Right atrium auricular region (tissue), 2 donors: ENCODE measurements around the gene SLTM. TPM values are rescaled to one million over a fixed set of nuclear protein-coding genes. Genes with fewer than 3 reads are reported as not detected.
A peak's percentile ranks its signal among the peaks of the same experiment; 100 is the strongest.
"Not testable (repeated sequence)": the region's sequence is repeated elsewhere in the genome, so short reads cannot be mapped to it uniquely, and the experiment has no call there.

Source experiments
- DNase-seq: peaks from one replicate; pipeline ENCODE4 v3.0.0-alpha.2; 2019; ENCODE audit warnings: low spot score
- H3K27ac ChIP-seq, 2 donors: fragments of 200-600 bp; sonication (generic); 1 replicate in 1 of 2; 2 replicates in 1 of 2; pipeline ENCODE4 v1.5.1; 2016 to 2019
- H3K27me3 ChIP-seq, 2 donors: fragments of 200-600 bp; sonication (generic); one replicate each; pipeline versions ENCODE4 v1.5.1 to v1.6.0; 2017 to 2019
- H3K36me3 ChIP-seq: fragments of 200-600 bp; sonication (generic); one replicate; pipeline ENCODE4 v1.5.1; 2016
- H3K4me1 ChIP-seq, 2 donors: fragments of 200-600 bp; sonication (generic); one replicate each; pipeline versions ENCODE4 v1.5.1 to v1.6.0; 2017 to 2019
- H3K4me3 ChIP-seq, 2 donors: fragments of 200-600 bp; sonication (generic); 1 replicate in 1 of 2; 2 replicates in 1 of 2; pipeline ENCODE4 v1.5.1; 2017 to 2019; ENCODE audit warnings: mild to moderate bottlenecking in 1 of 2, moderate library complexity in 1 of 2
- H3K9me3 ChIP-seq, 2 donors: fragments of 200-600 bp; sonication (generic); one replicate each; pipeline ENCODE4 v1.5.1; 2019
- CTCF ChIP-seq, 2 donors: fragments of 200-600 bp; sonication (generic); IDR thresholded peaks; one replicate each; pipeline ENCODE4 v1.5.1; 2019; ENCODE audit warnings: antibody characterized with exemption in 2 of 2
- total RNA-seq, 2 donors: library from RNA; depleted of rRNA; stranded (reverse); fragments of >200 nt; gene quantifications; one replicate each; pipeline ENCODE4 v1.1.0, GENCODE V29; 2016

The SLTM gene
- total RNA-seq, 2 donors from 2014 or later, result 39.9 to 62.3 TPM

- H3K9me3 ChIP-seq, result no peaks in the 10 kb centered on the region
- H3K4me1 ChIP-seq, result peaks cover 0 to 14% of the 10 kb centered on the region in 2 donors
- no peak overlapping the region for H3K4me3 ChIP-seq
- H3K27ac ChIP-seq, result peak overlapping the region; percentile 21 to 52
- H3K27me3 ChIP-seq, result no peaks in the 10 kb centered on the region
- DNase-seq, result no peak
- peaks cover 33% of the 10 kb centered on the region for H3K36me3 ChIP-seq
- TF ChIP-seq CTCF (IDR thresholded peaks at IDR 0.05), result no peak
Observed at GRCh38 chr15:58924327-58924726, 9.2 kb downstream of the SLTM start.

- DNase-seq, result no peak
- Histone ChIP-seq H3K4me3 (no peak overlapping the region), H3K27me3 (no peaks in the 10 kb centered on the region), H3K27ac (peak overlapping the region; percentile 21 to 52), H3K4me1 (peaks cover 0 to 17% of the 10 kb centered on the region in 2 donors), H3K36me3 (peaks cover 28% of the 10 kb centered on the region), H3K9me3 (no peaks in the 10 kb centered on the region)
- TF ChIP-seq CTCF (IDR thresholded peaks at IDR 0.05), result no peak
Observed at GRCh38 chr15:58923696-58924300, 9.7 kb downstream of the SLTM start.

GRCh38 chr15:58923284-58923683 is 10.2 kb downstream of the SLTM start:
- Histone ChIP-seq H3K4me1 (peaks cover 0 to 23% of the 10 kb centered on the region in 2 donors), H3K9me3 (no peaks in the 10 kb centered on the region), H3K27ac (peak overlapping the region; percentile 21 to 52), H3K36me3 (peaks cover 22% of the 10 kb centered on the region), H3K27me3 (no peaks in the 10 kb centered on the region), H3K4me3 (no peak overlapping the region)
- DNase-seq, result no peak
- TF ChIP-seq CTCF (IDR thresholded peaks at IDR 0.05), result no peak

DNA sequence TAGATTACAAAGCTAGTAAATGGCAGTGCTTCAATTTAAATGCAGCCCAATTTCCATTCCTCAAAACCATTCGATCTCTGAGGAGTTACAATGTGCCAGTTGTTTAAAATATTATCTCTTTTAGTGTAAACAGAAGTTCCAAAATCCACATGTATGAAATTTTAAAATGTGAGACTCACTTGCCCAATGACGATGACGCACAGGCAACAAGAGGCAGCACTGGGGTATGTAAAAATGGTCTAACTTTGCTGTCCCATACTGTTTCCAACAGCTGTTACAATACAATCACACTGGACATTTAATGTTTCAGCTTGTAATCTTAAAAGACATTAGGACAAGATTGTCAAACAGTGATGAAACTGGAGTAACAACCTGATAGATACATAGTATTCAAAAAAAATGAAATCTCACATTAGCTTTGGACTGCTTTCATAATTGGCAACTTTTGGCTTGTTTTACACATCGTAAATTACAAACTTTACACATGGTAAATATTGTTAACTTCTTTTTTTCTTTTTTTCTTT is 12.2 kb downstream of the SLTM start:
- no peak for DNase-seq
- no peak for TF ChIP-seq CTCF (IDR thresholded peaks at IDR 0.05)
- Histone ChIP-seq H3K27ac (no peak overlapping the region), H3K4me3 (no peak overlapping the region), H3K27me3 (no peaks in the 10 kb centered on the region), H3K9me3 (no peaks in the 10 kb centered on the region), H3K36me3 (peaks cover 4% of the 10 kb centered on the region), H3K4me1 (peaks cover 0 to 35% of the 10 kb centered on the region in 2 donors)

- peaks cover 0 to 35% of the 10 kb centered on the region in 2 donors for H3K4me1 ChIP-seq
- not testable (repeated sequence) for H3K27ac ChIP-seq, H3K4me3 ChIP-seq, H3K27me3 ChIP-seq, H3K9me3 ChIP-seq, DNase-seq, H3K36me3 ChIP-seq
Observed at GRCh38 chr15:58920447-58920846, 13.0 kb downstream of the SLTM start.

DNA sequence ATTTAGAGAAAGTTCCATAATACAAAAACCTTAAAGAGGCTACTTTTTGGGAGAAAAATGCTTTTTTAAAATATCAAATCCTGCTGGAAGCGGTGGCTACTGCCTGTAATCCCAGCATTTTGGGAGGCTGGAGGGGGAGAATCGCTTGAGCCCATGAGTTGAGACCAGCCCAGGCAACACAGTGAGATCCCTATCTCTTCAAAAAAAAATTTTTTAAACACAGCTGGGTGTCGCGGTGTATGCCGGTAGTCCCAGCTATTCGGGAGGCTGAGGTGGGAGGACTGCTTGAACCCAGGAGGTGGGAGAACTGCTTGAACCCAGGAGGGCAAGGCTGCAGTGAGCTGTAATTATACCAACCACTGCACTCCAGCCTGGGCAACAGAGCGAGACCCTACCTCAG is 14.2 kb downstream of the SLTM start:
- peaks cover 0 to 23% of the 10 kb centered on the region in 2 donors for H3K4me1 ChIP-seq
- no peaks in the 10 kb centered on the region for H3K27me3 ChIP-seq
- H3K27ac ChIP-seq, result no peak overlapping the region
- no peaks in the 10 kb centered on the region for H3K9me3 ChIP-seq
- no peak overlapping the region for H3K4me3 ChIP-seq
- no peaks in the 10 kb centered on the region for H3K36me3 ChIP-seq
- DNase-seq, result no peak
- no peak for TF ChIP-seq CTCF (IDR thresholded peaks at IDR 0.05)
